Stimulated activated CD4-positive, alpha-beta T cell treated with anti-CD3 and anti-CD28 coated beads, Interleukin-2, amount 100 ng/mL, for 48 hours (primary cell): ENCODE data around the gene LAX1.

Source experiments
- DNase-seq, 2 donors: peaks; one replicate each; pipeline ENCODE4 v3.0.0-alpha.2; 2020

Gene LAX1

DNA sequence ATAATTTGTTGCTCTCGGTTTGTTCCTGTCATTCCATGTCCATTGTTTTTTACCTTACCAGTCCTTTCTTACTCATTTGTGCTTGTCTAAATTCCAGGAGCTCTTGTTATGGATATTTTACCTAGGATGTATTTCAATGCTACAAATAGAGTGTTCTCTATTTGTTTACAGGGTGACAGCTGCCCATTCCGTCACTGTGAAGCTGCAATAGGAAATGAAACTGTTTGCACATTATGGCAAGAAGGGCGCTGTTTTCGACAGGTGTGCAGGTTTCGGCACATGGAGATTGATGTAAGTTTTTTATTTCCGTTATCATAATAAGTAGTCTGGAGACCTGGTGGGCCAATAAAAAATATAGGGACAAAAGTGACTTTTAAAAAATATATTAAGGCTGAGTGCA lies 53.4 kb downstream of the LAX1 start:
- DNase-seq: no peak

DNA sequence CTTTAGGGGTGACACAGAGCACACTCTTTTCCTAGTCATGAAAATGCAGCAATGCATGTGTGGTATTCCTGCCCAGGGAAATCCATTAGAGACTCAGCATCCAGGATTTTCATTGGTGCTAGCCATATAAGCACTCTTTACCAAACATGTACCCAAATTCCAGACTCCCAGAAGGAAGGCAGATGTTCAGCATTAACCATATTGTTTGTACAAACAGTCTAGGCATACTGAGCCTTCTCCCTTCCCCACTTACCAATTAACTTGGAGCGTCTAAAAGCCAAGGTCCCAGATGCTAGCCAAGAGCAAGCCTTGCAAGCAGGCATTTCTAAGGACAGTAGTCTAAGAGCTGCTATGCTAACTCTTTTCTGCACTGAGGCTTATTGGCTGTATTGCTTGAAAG lies 58.3 kb downstream of the LAX1 start:
- no peak for DNase-seq
